ENCODE data around the gene DPYSL3.

DNA sequence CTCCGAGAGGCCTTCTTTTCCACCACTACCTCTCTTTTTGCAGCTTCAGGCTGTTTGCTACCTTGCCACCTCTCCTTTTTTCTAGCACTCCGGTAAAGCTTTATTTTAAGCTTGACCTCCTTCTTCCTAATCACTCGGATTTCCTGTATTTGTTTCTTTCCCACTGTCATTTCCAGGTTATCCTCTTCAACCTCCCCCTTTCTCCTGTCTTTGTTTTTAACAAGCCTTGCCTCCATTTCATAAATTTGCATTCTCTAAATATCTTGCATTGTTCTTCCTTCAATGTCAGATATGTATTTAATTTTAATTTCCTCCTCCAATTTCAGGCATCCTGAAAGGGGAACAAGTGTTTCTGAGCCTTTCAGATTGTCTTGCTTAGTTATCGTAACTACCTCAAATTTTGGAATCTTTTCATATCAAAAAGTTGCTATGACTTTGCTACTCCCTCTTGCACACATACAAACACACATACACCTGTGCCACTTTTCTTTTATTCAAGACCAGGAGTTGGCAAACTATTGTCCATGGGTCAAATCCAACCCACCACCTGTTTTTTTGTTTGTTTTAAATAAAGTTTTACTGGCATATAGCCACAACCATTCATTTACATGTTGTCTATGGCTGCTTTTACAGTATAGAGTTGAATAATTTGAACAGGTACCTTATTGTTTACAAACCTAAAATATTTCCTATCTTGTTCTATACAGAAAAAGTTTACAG, 22.7 kb downstream of the DPYSL3 start:
- TF ChIP-seq, protein P1, sequence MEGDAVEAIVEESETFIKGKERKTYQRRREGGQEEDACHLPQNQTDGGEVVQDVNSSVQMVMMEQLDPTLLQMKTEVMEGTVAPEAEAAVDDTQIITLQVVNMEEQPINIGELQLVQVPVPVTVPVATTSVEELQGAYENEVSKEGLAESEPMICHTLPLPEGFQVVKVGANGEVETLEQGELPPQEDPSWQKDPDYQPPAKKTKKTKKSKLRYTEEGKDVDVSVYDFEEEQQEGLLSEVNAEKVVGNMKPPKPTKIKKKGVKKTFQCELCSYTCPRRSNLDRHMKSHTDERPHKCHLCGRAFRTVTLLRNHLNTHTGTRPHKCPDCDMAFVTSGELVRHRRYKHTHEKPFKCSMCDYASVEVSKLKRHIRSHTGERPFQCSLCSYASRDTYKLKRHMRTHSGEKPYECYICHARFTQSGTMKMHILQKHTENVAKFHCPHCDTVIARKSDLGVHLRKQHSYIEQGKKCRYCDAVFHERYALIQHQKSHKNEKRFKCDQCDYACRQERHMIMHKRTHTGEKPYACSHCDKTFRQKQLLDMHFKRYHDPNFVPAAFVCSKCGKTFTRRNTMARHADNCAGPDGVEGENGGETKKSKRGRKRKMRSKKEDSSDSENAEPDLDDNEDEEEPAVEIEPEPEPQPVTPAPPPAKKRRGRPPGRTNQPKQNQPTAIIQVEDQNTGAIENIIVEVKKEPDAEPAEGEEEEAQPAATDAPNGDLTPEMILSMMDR (IDR thresholded peaks at IDR 0.05; ENCODE audit: poor library complexity, severe bottlenecking) = no peak
- TF ChIP-seq POLR2AphosphoS5 (IDR thresholded peaks at IDR 0.05) = no peak
- no peak for TF ChIP-seq MXI1 (conservative IDR thresholded peaks at IDR 0.05; ENCODE audit: poor library complexity, severe bottlenecking)
- TF ChIP-seq, protein P2, sequence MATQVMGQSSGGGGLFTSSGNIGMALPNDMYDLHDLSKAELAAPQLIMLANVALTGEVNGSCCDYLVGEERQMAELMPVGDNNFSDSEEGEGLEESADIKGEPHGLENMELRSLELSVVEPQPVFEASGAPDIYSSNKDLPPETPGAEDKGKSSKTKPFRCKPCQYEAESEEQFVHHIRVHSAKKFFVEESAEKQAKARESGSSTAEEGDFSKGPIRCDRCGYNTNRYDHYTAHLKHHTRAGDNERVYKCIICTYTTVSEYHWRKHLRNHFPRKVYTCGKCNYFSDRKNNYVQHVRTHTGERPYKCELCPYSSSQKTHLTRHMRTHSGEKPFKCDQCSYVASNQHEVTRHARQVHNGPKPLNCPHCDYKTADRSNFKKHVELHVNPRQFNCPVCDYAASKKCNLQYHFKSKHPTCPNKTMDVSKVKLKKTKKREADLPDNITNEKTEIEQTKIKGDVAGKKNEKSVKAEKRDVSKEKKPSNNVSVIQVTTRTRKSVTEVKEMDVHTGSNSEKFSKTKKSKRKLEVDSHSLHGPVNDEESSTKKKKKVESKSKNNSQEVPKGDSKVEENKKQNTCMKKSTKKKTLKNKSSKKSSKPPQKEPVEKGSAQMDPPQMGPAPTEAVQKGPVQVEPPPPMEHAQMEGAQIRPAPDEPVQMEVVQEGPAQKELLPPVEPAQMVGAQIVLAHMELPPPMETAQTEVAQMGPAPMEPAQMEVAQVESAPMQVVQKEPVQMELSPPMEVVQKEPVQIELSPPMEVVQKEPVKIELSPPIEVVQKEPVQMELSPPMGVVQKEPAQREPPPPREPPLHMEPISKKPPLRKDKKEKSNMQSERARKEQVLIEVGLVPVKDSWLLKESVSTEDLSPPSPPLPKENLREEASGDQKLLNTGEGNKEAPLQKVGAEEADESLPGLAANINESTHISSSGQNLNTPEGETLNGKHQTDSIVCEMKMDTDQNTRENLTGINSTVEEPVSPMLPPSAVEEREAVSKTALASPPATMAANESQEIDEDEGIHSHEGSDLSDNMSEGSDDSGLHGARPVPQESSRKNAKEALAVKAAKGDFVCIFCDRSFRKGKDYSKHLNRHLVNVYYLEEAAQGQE (IDR thresholded peaks at IDR 0.05; ENCODE audit: borderline replicate concordance) = no peak
- TF ChIP-seq EZH2 (IDR thresholded peaks at IDR 0.05; ENCODE audit: borderline replicate concordance, insufficient read depth, low read length, poor library complexity, severe bottlenecking) = no peak
- TF ChIP-seq TAF1 (IDR thresholded peaks at IDR 0.05; ENCODE audit: low read depth) = no peak
- no peak for TF ChIP-seq SMC3 (conservative IDR thresholded peaks at IDR 0.05; ENCODE audit: poor library complexity)
